MCF 10A (cell line): Measurements from ENCODE around the gene CAMK1D. TPM values are rescaled to one million over a fixed set of nuclear protein-coding genes. Genes with fewer than 3 reads are reported as not detected.

ENCODE experiments used
- BruUV-seq: library from RNA; stranded (reverse); fragments of 400-500 nt; replicated peaks from 2 replicates; lab custom pipeline; 2021; lab: Mats Ljungman, UMichigan
- CTCF ChIA-PET: fragments of 300-600 bp; sonication (Branson Sonifier 250); formaldehyde crosslinking; extraction: SDS; loops from one replicate; lab custom pipeline; 2021; ENCODE audit warnings: antibody characterized with exemption, inconsistent platforms; lab: Yijun Ruan, JAX
- POLR2A ChIA-PET: fragments of 300-600, 350-650 bp; sonication (Branson Sonifier 250); formaldehyde crosslinking; extraction: SDS; loops from one replicate; lab custom pipeline; 2020; ENCODE audit warnings: antibody characterized with exemption, inconsistent platforms; lab: Yijun Ruan, JAX
- DNase-seq: peaks from one replicate; pipeline ENCODE4 v3.0.0-alpha.2; 2018; ENCODE audit not compliant: unreplicated experiment
- H3K27ac Mint-ChIP-seq: one replicate; pipeline ENCODE4 v1.8.0; 2022; ENCODE audit warnings: mild to moderate bottlenecking, low read depth, mixed read lengths; ENCODE audit not compliant: unreplicated experiment
- H3K27me3 Mint-ChIP-seq: one replicate; pipeline ENCODE4 v1.8.0; 2022; ENCODE audit warnings: mixed read lengths; ENCODE audit not compliant: insufficient read depth, unreplicated experiment
- H3K36me3 Mint-ChIP-seq: one replicate; pipeline ENCODE4 v1.8.0; 2022; ENCODE audit warnings: mild to moderate bottlenecking, moderate library complexity, mixed read lengths; ENCODE audit not compliant: insufficient read depth, unreplicated experiment
- H3K4me1 Mint-ChIP-seq: one replicate; pipeline ENCODE4 v1.8.0; 2022; ENCODE audit warnings: mixed read lengths; ENCODE audit not compliant: insufficient read depth, unreplicated experiment
- H3K4me3 Mint-ChIP-seq: one replicate; pipeline ENCODE4 v1.8.0; 2022; ENCODE audit warnings: mild to moderate bottlenecking, moderate library complexity, mixed read lengths; ENCODE audit not compliant: unreplicated experiment
- H3K9me3 Mint-ChIP-seq: one replicate; pipeline ENCODE4 v1.8.0; 2022; ENCODE audit warnings: mixed read lengths; ENCODE audit not compliant: unreplicated experiment
- CTCF ChIP-seq: fragments of 200-600 bp; IDR thresholded peaks from one replicate; pipeline ENCODE4 v1.8.0; 2022; ENCODE audit warnings: antibody characterized with exemption, mild to moderate bottlenecking; ENCODE audit not compliant: unreplicated experiment
- intact Hi-C: fragments of 100-400 bp; cut with micrococcal nuclease; formaldehyde crosslinking; loops from 2 replicates; pipeline ENCODE4 v1.14.1; 2022
- total RNA-seq: library from RNA; stranded (reverse); gene quantifications from 2 replicates; pipeline ENCODE4 v1.2.3, GENCODE V29; 2022

CAMK1D gene
- total RNA-seq, 1 experiment from 2014 or later: 1.7 TPM

GRCh38 chr10:12841426-12841825 lies 492.1 kb downstream of the CAMK1D start:
- Mint-ChIP-seq H3K36me3 (no peaks in the 10 kb centered on the region), H3K4me1 (peaks cover 16% of the 10 kb centered on the region), H3K27me3 (no peaks in the 10 kb centered on the region), H3K9me3 (no peaks in the 10 kb centered on the region), H3K27ac (no peak overlapping the region), H3K4me3 (no peak overlapping the region)
- intact Hi-C loops: no loop called here
- TF ChIP-seq CTCF: no peak
- BruUV-seq: no TSS peak
- CTCF ChIA-PET: interaction anchor here (0.7 kb wide), 2 partner anchors 8 to 632 kb away, joined by 3 to 5 read pairs; no protein-coding TSS in a partner anchor
- DNase-seq: no peak
- POLR2A ChIA-PET: no interaction called here

- BruUV-seq: no TSS peak
- TF ChIP-seq CTCF: no peak
- intact Hi-C loops: no loop called here
- no peaks in the 10 kb centered on the region for H3K36me3 Mint-ChIP-seq
- no peaks in the 10 kb centered on the region for H3K9me3 Mint-ChIP-seq
- ChIA-PET POLR2A (no interaction called here), CTCF (interaction anchor here (0.7 kb wide), 2 partner anchors 8 to 632 kb away, joined by 3 to 5 read pairs; no protein-coding TSS in a partner anchor)
- DNase-seq: no peak
- no peak overlapping the region for H3K4me3 Mint-ChIP-seq
- peaks cover 16% of the 10 kb centered on the region for H3K4me1 Mint-ChIP-seq
- no peak overlapping the region for H3K27ac Mint-ChIP-seq
- no peaks in the 10 kb centered on the region for H3K27me3 Mint-ChIP-seq
These were observed 492.5 kb downstream of the CAMK1D start for GRCh38 chr10:12841826-12842225.

GRCh38 chr10:12842310-12842709 lies 493.0 kb downstream of the CAMK1D start:
- H3K4me1 Mint-ChIP-seq: peaks cover 16% of the 10 kb centered on the region
- CTCF ChIA-PET: interaction anchor here (0.7 to 1.1 kb wide), 2 partner anchors 60 to 633 kb away, joined by 4 to 5 read pairs; no protein-coding TSS in a partner anchor

More at GRCh38 chr10:12842310-12842709, 493.0 kb downstream of the CAMK1D start:
- intact Hi-C loops: no loop called here
- H3K4me3 Mint-ChIP-seq: no peak overlapping the region
- POLR2A ChIA-PET: no interaction called here
- DNase-seq: no peak
- TF ChIP-seq CTCF: no peak
- H3K36me3 Mint-ChIP-seq: no peaks in the 10 kb centered on the region
- H3K27me3 Mint-ChIP-seq: no peaks in the 10 kb centered on the region
- no peak overlapping the region for H3K27ac Mint-ChIP-seq
- H3K9me3 Mint-ChIP-seq: no peaks in the 10 kb centered on the region
- BruUV-seq: no TSS peak
